Mesenteric fat pad (tissue), 1 donor: ENCODE results near the gene KRT75. TPM values are rescaled to one million over a fixed set of nuclear protein-coding genes. Genes with fewer than 3 reads are reported as not detected.

Experiments used
- DNase-seq: peaks from one replicate; pipeline ENCODE4 v3.0.0-alpha.2; 2020; ENCODE audit warnings: low spot score
- total RNA-seq: library from RNA; stranded (reverse); fragmentation: NEBNext Ultra II Directional; extraction: Animal tissue kit (Norgen Biotek cat#: 25700); gene quantifications from one replicate; pipeline ENCODE4 v1.2.1, GENCODE V29; 2021
- donor health status: DM: yes; HTN: yes; CAD: no.

KRT75 gene
- total RNA-seq, 1 donor from 2014 or later = not detected

DNA sequence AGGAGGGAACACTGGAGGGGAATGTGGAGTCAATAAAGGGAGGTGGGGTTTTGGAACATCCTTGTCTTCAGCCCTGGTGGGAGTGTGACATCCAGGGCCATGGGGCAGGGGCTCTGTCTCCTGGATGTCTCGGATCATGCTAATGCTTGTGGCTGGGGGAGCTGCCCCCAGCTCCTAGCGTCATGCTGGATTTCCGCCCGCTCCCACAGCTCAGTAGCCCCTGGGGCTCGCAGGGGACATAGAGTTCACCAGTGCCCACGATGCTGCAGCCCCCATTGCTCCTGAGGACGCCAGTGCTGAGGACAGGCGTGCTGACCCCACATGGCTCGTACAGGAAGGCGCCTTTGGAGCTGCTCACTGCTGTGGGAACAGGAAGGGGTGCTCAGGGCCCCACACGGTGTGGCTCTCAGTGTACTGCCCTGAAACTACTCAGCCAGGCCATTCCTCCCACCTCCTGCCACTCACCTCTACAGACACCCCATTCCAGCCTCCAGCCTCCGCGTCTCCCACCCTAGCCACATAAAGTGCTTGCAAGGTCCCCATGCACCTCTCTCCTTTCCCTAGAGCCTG lies 39.2 kb downstream of the KRT75 start:
- no peak for DNase-seq

DNA sequence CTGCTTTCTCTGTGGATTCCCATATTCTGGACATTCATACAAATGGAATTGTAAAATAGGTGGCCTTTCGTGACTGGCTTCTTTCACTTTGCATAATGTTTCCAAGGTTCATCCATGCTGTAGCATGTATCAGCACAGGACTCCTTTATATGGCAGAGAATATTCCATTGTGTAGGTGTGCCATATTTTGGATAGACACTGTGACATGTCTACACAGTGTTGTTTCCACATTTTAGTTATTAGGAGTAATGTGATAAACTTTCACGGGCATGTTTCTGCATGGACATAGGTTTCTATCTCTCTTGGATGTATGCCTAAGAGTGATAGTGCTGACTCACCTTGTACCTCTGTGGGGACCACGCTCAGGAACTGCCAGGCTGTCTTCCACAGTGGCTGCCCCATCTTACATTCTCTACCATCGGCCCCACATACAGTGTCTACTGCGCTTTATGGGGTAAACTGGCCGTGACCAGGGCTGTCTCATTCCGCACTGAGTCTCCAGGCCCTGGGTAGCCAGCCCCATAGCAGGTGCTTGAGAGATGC lies 41.6 kb downstream of the KRT75 start:
- DNase-seq = no peak

DNA sequence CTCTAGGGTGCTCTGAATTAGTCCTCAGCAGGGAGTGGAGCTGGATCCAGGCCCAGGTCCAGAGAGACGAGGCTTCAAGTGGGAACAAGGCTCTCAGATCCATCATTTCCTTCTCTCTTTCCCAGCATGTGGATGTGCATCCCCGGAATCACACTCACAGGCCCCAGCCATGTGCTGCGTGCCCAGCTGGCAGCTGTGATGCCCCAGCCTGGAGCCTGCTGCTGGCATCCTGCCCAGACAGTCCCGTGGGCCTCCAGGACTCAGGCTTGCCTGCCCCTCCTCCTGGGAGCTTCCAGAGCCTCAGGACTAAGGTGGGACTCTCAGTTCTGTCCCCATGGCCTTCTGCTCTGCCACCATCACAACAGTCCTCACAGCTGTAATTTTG lies 42.6 kb downstream of the KRT75 start:
- no peak for DNase-seq

DNA sequence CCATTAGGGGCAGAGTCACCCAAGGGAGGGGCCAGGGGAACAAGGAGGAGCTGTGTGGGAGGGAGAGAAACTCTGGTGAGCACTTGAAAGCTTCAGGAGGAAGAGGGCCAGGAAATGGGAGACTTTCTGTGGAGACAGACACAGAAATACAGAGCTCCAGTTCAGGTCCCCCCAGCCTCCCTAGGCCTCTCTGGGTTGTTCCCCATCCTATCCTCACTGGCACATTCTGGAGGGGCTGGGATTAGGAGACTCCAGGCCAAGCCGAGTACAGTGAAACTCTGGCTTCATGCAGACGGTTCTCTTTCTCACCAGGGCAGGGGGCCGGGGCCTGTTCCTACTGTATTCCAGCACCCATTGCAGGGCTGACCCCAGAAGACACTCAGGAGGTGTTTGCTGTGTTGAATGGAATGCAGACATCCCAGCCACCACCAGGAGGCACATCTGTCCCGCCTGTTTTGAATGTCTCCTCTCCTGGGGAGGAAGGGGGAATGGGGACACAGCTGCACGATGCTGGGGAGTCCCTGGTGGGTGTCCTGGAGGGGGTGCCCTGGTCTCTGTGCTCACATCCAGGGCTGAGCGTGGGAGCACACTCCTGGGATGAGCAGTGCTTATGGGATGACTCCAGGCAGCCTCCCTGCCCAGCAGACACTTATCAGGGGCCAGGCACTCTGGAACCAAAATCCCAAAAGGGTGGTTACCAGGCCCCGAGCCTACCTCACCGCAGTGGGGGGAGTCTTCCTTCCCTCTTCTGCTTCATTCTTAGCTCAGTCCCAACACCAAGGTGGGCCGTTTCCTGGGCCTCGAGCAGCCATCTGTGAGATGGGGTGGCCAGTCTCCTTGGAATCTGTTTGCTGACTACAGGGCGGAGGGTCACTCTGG lies 43.2 kb downstream of the KRT75 start:
- DNase-seq = no peak

DNA sequence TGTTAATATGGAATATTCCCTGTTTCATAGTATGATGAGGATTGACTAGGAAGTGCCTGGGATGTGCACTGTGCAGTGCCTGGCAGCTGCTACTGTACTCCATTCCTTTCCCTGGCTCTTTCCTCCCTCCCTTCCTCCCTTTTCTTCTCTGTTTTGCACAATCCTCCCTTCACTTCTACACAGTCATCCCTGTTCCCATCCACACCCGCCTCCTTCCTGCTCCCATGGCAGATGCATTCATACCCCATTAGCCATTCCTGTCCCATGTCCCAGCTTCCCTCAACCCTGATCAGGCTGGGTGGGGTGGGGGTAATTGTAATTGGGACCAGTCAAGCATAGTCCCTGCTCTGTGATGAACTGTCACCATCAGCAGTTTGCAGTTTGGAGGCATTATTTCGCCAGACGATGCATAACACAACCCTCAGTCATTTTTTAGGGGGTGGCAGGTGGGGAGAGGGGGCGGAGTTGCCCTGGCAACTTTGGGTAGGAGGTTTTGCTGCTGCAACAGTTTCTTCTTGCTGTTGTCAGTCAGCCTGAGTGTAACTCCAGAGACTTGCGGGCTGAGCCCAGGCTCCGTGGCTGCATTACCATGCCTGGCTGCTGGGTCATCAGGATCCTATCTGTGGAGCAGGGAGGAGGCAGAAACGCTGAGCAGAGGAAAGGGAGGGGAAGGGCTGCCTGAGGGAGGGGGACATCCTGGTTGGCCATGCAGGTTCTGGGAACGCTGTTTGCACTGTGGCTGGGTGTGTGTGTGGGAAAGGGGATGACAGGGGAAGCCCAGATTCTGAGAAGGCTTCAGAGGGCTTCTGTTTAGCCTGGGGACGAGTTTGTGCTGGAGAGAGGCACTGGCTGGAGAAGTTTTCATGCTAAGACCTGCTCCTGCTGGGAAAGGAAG lies 44.6 kb downstream of the KRT75 start:
- no peak for DNase-seq

DNA sequence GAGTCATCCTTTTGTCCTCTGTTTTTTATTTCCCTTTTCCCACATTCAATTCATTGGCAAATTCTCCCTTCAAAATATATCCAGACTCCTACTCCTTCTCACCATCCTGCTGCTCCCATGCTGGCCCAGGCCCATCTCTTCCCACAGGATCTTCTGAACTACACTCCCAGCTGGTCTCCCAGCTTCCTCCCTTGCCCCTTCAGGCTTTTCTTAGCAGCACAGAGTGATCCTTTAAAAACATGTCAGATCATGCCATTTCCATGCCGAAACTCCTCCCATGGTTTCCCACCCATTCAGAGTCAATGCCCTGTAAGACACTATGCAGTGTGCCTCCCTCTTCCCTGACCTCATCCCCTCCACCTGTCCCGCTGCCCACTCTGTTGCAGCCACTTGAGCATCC lies 46.3 kb downstream of the KRT75 start:
- no peak for DNase-seq

DNA sequence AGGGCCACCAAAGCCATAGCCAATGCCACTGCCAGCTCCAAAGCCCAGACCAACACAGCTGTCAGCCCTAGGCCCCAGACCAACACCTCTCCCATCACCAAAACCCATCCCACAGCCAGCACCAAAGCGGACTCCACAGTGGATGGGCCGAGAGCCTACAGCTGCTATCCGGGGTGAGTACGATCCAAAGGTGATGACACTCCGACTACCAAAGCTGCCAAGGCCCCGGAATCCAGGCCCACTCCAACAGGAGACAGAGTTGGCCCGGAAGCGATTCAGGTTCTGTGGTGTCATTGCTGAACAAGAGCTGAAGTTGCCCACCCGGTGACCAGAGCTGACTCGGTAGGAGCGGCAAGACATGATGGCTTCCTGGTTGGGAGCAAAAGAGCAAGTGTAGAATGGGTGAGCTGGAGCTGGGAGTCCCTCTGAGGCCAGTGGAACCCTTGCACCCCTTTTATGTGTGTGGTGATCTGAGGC lies 48.9 kb downstream of the KRT75 start, which contains the start of gene KRT84:
KRT84 (minus strand) TSS at position 427 of the 477 bp plus-strand sequence; CDS start at position 360, 67 bp downstream.
- DNase-seq = no peak

DNA sequence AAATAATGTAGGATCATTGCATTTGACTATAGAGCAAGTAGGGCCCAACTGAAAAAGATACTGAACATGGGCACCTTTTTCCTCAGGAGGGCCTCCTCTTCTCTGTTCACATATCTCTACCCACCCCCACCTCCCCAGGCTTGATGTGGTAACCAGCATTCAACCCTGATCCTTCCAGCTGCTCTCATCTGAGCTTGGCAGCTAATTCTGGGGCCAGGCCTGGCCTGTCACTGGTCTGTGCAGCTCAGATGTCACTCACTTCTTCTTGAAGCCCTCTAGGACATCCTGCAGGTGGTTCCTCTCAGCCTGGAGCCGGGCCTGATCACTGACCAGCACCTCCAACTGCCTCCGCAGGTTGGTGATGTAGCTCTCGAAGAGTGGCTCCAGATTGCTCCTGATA lies 50.8 kb downstream of the KRT75 start:
- DNase-seq = no peak

DNA sequence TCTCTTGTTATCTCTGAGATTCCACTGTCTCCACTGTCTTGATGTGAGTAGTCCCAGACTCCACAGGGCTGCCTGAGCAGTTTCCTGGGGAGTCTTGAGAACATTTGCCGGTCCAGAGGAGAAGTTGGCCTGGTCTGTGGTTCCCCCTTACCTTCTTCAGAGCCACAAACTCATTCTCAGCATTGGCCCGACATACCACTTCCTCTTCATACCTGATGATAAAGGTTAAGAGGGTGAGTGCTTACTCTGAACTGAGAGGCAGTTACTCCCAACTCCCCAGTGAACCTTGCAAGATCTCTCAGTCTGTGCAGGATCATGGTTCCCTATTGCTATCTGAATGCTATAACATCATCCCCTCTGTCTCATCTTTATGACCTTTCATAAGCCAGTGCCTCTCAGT lies 51.3 kb downstream of the KRT75 start:
- DNase-seq = no peak

DNA sequence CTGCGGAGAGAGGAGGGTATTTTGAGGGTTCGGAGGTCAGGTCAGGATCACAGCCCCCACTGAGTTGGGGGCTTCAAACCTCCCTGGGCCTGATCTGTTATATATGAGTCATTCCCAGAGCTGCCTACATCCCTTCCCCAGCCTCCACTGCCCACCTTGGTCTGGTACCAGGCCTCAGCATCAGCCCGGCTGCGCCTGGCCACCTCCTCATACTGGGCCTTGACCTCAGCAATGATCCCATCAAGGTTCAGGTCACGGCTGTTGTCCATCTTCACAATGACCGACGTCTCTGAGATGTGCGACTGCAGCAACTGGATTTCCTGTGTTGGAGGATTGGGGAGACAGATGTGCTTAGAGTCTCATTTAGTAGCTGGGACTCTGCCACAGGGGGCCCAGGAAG lies 53.0 kb downstream of the KRT75 start:
- DNase-seq = no peak

DNA sequence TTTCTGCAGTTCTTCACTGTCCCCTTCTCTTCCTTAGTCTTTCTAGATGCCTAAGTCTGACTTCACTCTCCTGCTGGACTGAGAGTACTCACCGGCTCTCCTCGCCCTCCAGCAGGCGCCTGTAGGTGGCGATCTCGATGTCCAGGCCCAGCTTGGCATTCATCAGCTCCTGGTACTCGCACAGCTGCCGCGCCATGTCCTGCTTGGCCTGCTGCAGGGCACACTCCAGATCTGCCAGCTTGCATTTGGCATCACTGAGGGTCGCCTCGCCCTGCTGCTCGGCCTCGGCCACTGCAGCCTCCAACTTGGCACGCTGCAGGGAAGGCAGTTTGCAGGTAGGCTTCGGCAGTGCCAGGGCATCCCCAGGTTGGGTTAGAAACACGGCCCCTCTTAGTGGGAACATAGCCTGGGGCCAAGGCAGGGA lies 53.9 kb downstream of the KRT75 start:
- no peak for DNase-seq

DNA sequence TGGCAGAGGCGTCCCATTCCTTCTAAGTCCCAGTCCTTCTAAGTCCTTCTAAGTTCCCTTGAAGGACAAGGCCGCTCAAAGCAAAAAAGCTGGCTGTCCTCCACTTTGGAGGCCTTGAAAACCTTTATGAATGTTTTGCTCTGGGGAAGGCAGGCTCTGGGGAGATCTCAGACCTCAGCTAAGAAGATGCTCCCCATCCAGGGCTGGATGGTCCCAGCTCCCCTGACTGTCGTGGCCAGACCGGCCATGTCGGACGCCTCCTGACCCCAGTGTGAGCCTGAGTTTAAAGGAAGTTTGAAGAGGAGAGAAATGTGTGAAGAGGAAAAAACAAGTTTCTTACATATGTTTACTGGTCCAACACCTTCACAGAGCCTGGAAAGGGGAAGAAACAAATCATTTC lies 54.6 kb downstream of the KRT75 start:
- no peak for DNase-seq

DNA sequence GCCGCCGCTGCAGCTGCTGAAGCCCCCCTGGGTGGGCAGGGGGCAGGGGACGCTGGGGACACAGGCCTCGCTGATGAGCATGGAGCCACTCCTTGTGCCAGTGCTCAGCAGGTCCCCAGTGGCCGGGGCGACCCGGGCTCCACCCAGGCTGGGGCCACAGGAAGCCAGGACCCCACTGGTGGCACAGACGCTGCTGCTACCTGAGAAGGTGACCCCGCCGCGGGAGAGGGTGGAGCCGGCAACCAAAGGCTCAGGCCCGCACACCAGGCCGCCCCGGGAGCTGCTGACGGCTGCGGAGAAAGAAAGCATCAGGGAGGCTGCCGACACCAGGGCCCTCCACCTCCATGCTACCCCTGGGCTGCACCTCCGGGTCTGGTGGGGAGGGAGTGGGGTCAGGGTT lies 56.1 kb downstream of the KRT75 start:
- DNase-seq = no peak

DNA sequence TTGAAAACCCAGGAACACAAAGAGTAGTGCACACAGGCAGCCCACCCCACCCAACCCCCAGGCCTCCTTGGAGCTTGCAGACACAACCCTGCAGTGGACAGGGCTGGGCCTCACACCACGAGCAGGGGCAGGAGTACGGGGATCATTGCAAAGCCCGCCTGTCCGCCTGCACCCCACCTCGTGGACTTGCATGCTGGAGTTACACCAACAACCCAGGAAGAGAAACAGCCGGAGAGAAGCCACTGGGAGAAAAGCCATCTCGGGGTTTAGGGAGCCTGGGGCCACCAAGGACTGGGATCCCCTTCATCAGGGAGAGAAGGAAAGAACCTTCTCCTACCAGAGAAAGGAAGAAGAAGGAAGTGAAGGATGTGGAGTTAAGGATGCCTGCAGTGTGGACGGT lies 56.9 kb downstream of the KRT75 start:
- DNase-seq = no peak

Other genes with a start within 250 kb of the KRT75 start
- gene KRT80, start 242.4 kb downstream of the KRT75 start, total RNA-seq = not detected
- gene KRT7, start 201.1 kb downstream of the KRT75 start, total RNA-seq = 11.7 TPM
- not detected for gene KRT86, start 159.7 kb downstream of the KRT75 start, total RNA-seq
- not detected for gene KRT81, start 142.8 kb downstream of the KRT75 start, total RNA-seq
- gene KRT83, start 113.0 kb downstream of the KRT75 start, total RNA-seq = not detected
- not detected for gene KRT85, start 66.9 kb downstream of the KRT75 start, total RNA-seq
- not detected for gene KRT84, start 48.7 kb downstream of the KRT75 start, total RNA-seq
- not detected for gene KRT82, start 28.0 kb downstream of the KRT75 start, total RNA-seq
- gene KRT6B, start 17.8 kb upstream of the KRT75 start, total RNA-seq = not detected
- not detected for gene KRT6C, start 39.4 kb upstream of the KRT75 start, total RNA-seq
- gene KRT6A, start 58.9 kb upstream of the KRT75 start, total RNA-seq = not detected
- 3.0 TPM for gene KRT5, start 86.0 kb upstream of the KRT75 start, total RNA-seq
- gene KRT71, start 118.8 kb upstream of the KRT75 start, total RNA-seq = not detected
- gene KRT74, start 139.5 kb upstream of the KRT75 start, total RNA-seq = not detected
- not detected for gene KRT72, start 167.1 kb upstream of the KRT75 start, total RNA-seq
- gene KRT73, start 184.2 kb upstream of the KRT75 start, total RNA-seq = not detected
- not detected for gene KRT2, start 217.8 kb upstream of the KRT75 start, total RNA-seq
- gene KRT1, start 246.0 kb upstream of the KRT75 start, total RNA-seq = not detected